Body of pancreas (tissue), 4 donors: ENCODE measurements around the gene MAP2.

ENCODE experiments used
- POLR2A ChIP-seq, 3 donors: fragments of 450-650 bp; IDR thresholded peaks; one replicate each; pipeline ENCODE4 v1.6.1; 2016; ENCODE audit warnings: antibody characterized with exemption in 3 of 3, mild to moderate bottlenecking in 2 of 3
- TF ChIP-seq, protein P1 (sequence below), 7 experiments: fragments of 450-650 bp in 4 of 7; fragments of 200-600 bp in 3 of 7; sonication (generic) in 3 of 7; IDR thresholded peaks; one replicate each; pipeline ENCODE4 v1.5.1; 2016 to 2019; ENCODE audit warnings: antibody characterized with exemption in 7 of 7

DNA sequence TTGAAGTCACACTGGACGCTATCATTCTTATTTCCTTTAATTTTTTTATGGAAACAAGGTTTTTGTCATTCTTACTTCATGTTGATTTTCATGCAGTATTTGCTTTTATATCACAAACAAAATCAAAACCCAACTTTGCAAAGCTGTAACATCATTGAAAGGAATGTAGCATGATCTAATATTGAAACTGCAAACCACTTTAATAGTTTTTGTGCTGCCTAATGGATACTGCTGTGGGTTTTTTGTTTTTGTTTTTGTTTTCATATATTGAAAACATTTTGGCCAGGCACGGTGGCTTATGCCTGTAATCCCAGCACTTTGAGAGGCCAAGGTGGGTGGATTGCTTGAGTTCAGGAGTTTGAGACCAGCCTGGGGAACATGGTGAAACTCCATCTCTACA, 81.6 kb downstream of the MAP2 start:
- TF ChIP-seq, protein P1, sequence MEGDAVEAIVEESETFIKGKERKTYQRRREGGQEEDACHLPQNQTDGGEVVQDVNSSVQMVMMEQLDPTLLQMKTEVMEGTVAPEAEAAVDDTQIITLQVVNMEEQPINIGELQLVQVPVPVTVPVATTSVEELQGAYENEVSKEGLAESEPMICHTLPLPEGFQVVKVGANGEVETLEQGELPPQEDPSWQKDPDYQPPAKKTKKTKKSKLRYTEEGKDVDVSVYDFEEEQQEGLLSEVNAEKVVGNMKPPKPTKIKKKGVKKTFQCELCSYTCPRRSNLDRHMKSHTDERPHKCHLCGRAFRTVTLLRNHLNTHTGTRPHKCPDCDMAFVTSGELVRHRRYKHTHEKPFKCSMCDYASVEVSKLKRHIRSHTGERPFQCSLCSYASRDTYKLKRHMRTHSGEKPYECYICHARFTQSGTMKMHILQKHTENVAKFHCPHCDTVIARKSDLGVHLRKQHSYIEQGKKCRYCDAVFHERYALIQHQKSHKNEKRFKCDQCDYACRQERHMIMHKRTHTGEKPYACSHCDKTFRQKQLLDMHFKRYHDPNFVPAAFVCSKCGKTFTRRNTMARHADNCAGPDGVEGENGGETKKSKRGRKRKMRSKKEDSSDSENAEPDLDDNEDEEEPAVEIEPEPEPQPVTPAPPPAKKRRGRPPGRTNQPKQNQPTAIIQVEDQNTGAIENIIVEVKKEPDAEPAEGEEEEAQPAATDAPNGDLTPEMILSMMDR (IDR thresholded peaks at IDR 0.05) = no peak
- no peak for TF ChIP-seq POLR2A (IDR thresholded peaks at IDR 0.05)
